Small intestine (tissue), 7 donors: ENCODE results near the gene ABCA10. TPM values are rescaled to one million over a fixed set of nuclear protein-coding genes. Genes with fewer than 3 reads are reported as not detected.
"Not testable (repeated sequence)": the region's sequence is repeated elsewhere in the genome, so short reads cannot be mapped to it uniquely, and the experiment has no call there.

Experiments used
- DNase-seq, 2 donors: peaks; one replicate each; pipeline versions ENCODE4 v3.0.0 to v3.0.0-alpha.2; 2013
- FAIRE-seq: peaks from 2 replicates; lab custom pipeline; 2012; peaks lifted over from hg19 to GRCh38; lab: Jason Lieb, UNC
- H3K27ac ChIP-seq, 3 donors: one replicate each; pipeline ENCODE4 v1.5.1; 2013; ENCODE audit warnings: low read length in 2 of 3, mild to moderate bottlenecking in 2 of 3, control low read depth in 1 of 3, inconsistent platforms in 1 of 3, low read depth in 1 of 3, moderate library complexity in 1 of 3
- H3K27me3 ChIP-seq, 3 donors: one replicate each; pipeline ENCODE4 v1.6.1; 2013; ENCODE audit warnings: low read length in 3 of 3, inconsistent platforms in 1 of 3; ENCODE audit not compliant: control insufficient read depth in 3 of 3, insufficient read depth in 3 of 3
- H3K36me3 ChIP-seq, 3 donors: one replicate each; pipeline ENCODE4 v1.6.1; 2013; ENCODE audit warnings: low read length in 3 of 3, inconsistent platforms in 1 of 3, low read depth in 1 of 3, mild to moderate bottlenecking in 1 of 3, moderate library complexity in 1 of 3; ENCODE audit not compliant: control insufficient read depth in 3 of 3, insufficient read depth in 2 of 3
- H3K4me1 ChIP-seq, 3 donors: one replicate each; pipeline ENCODE4 v1.6.1; 2013; ENCODE audit warnings: low read length in 2 of 3, inconsistent platforms in 1 of 3, low read depth in 1 of 3, mild to moderate bottlenecking in 1 of 3, moderate library complexity in 1 of 3; ENCODE audit not compliant: control insufficient read depth in 3 of 3, insufficient read depth in 2 of 3
- H3K4me3 ChIP-seq, 3 donors: one replicate each; pipeline ENCODE4 v1.5.1; 2013; ENCODE audit warnings: low read length in 3 of 3, control low read depth in 1 of 3, inconsistent platforms in 1 of 3, low read depth in 1 of 3, mild to moderate bottlenecking in 1 of 3, moderate library complexity in 1 of 3
- H3K9me3 ChIP-seq, 2 donors: one replicate each; pipeline ENCODE4 v1.6.1; 2013; ENCODE audit warnings: low read depth in 1 of 2, low read length in 1 of 2; ENCODE audit not compliant: control insufficient read depth in 2 of 2, insufficient read depth in 1 of 2
- WGBS, 3 donors: extraction: QIAGEN DNeasy Blood & Tissue Kit; methylation state at CpG; one replicate each; pipeline ENCODE4 v1.1.7; 2013; 5-methylcytosine and 5-hydroxymethylcytosine counted together
- polyA plus RNA-seq, 4 donors: library from polyadenylated mRNA; stranded (reverse) in 3 of 4; unstranded in 1 of 4; fragments of 200-250 nt in 3 of 4; fragments of 120-200 nt in 1 of 4; gene quantifications; one replicate each; pipeline versions ENCODE4 v1.2.1 to v1.2.3, GENCODE V29; 2013
- donor health status: healthy with polysubstance abuse.
- donor health status: control.
- donor health status: control.
- donor health status: Bipolar disorder and iron deficiency.
- donor health status: healthy.

The ABCA10 gene
- polyA plus RNA-seq, 4 donors: 2.4 to 21.0 (median 7.2) TPM

GRCh38 chr17:69170377-69170776, 58.2 kb downstream of the ABCA10 start:
- Histone ChIP-seq H3K4me1 (no peaks in the 10 kb centered on the region), H3K36me3 (no peaks in the 10 kb centered on the region), H3K9me3 (no peaks in the 10 kb centered on the region), H3K27me3 (no peaks in the 10 kb centered on the region), H3K4me3 (no peak overlapping the region), H3K27ac (no peak overlapping the region)
- no peak for DNase-seq
- no peak for FAIRE-seq

GRCh38 chr17:69168642-69169041, 60.0 kb downstream of the ABCA10 start:
- not testable (repeated sequence) for FAIRE-seq, H3K36me3 ChIP-seq, H3K27me3 ChIP-seq, H3K9me3 ChIP-seq, DNase-seq, H3K4me3 ChIP-seq, H3K4me1 ChIP-seq, H3K27ac ChIP-seq

- Histone ChIP-seq H3K9me3 (no peaks in the 10 kb centered on the region), H3K4me3 (no peak overlapping the region), H3K4me1 (no peaks in the 10 kb centered on the region), H3K27me3 (no peaks in the 10 kb centered on the region), H3K36me3 (no peaks in the 10 kb centered on the region), H3K27ac (no peak overlapping the region)
- WGBS, 3 donors: 93 to 98% (median 97%) methylated on average over 2 of the region's 2 CpGs
- no peak for FAIRE-seq
- DNase-seq: no peak
These were observed 61.7 kb downstream of the ABCA10 start for GRCh38 chr17:69166957-69167356.

DNA sequence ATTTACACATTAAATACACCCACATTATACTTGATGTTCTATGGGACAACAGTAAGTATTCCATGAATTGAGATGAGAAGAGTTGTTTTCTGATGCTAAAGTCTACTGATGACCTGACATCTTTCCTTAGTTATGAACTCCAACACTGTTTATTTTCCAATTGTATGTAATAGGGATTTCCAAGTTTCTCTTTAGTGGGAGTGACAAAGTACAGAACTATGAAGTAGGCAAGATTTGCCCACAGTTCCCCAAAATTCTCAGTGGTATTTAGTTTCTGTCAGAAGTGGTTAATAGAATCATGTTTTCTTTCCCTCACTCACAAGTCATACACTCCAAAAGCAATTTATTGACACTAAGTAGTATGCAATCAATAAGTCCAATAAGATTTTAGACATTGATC, 64.4 kb downstream of the ABCA10 start:
- no peaks in the 10 kb centered on the region for H3K27me3 ChIP-seq
- DNase-seq (no peak), FAIRE-seq (no peak)

GRCh38 chr17:69159418-69159817, 69.2 kb downstream of the ABCA10 start:
- H3K4me3 ChIP-seq: no peak overlapping the region
- no peaks in the 10 kb centered on the region for H3K36me3 ChIP-seq
- no peaks in the 10 kb centered on the region for H3K4me1 ChIP-seq
- no peak for FAIRE-seq
- H3K27me3 ChIP-seq: no peaks in the 10 kb centered on the region
- no peak overlapping the region for H3K27ac ChIP-seq
- no peaks in the 10 kb centered on the region for H3K9me3 ChIP-seq
- no peak for DNase-seq

More for the DNA sequence above, 64.4 kb downstream of the ABCA10 start:
- H3K4me1 ChIP-seq: no peaks in the 10 kb centered on the region
- H3K27ac ChIP-seq: no peak overlapping the region
- H3K9me3 ChIP-seq: no peaks in the 10 kb centered on the region
- H3K4me3 ChIP-seq: no peak overlapping the region
- H3K36me3 ChIP-seq: no peaks in the 10 kb centered on the region

GRCh38 chr17:69154267-69154666, 74.4 kb downstream of the ABCA10 start:
- DNase-seq (no peak), FAIRE-seq (no peak)
- Histone ChIP-seq H3K27me3 (no peaks in the 10 kb centered on the region), H3K4me1 (no peaks in the 10 kb centered on the region), H3K27ac (no peak overlapping the region), H3K4me3 (no peak overlapping the region), H3K9me3 (no peaks in the 10 kb centered on the region), H3K36me3 (peaks cover 0 to 5% (median 0%) of the 10 kb centered on the region in 3 donors)
- WGBS, 3 donors: 92 to 96% (median 95%) methylated on average over 2 of the region's 2 CpGs

- FAIRE-seq (no peak), DNase-seq (no peak)
- Histone ChIP-seq H3K9me3 (no peaks in the 10 kb centered on the region), H3K27me3 (no peaks in the 10 kb centered on the region), H3K27ac (no peak overlapping the region), H3K36me3 (peaks cover 0 to 5% (median 0%) of the 10 kb centered on the region in 3 donors), H3K4me1 (no peaks in the 10 kb centered on the region), H3K4me3 (no peak overlapping the region)
- WGBS, 3 donors: 54 to 74% (median 62%) methylated on average over 1 of the region's 1 CpG
These were observed 78.3 kb downstream of the ABCA10 start for GRCh38 chr17:69150333-69150732.

DNA sequence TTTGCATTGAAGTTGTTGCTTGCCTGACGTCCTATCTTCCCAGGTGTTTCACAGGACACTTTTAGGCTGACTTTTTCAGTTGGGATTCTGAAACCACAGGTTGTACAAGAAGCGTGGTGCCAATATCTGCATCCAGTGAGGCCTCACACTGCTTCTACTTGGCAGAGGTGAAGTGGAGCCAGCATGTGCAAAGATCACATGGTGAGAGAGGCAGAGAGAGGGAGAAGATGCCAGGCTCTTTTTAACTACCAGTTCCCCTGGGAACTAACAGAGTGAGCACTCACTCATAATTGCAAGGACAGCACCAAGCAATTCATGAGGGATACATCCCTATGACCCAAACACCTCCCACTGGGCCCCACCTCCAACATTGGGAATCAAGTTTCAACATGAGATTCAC, 81.2 kb downstream of the ABCA10 start:
- 84 to 90% (median 84%) methylated on average over 2 of the region's 2 CpGs for WGBS, 3 donors
- DNase-seq: no peak

DNA sequence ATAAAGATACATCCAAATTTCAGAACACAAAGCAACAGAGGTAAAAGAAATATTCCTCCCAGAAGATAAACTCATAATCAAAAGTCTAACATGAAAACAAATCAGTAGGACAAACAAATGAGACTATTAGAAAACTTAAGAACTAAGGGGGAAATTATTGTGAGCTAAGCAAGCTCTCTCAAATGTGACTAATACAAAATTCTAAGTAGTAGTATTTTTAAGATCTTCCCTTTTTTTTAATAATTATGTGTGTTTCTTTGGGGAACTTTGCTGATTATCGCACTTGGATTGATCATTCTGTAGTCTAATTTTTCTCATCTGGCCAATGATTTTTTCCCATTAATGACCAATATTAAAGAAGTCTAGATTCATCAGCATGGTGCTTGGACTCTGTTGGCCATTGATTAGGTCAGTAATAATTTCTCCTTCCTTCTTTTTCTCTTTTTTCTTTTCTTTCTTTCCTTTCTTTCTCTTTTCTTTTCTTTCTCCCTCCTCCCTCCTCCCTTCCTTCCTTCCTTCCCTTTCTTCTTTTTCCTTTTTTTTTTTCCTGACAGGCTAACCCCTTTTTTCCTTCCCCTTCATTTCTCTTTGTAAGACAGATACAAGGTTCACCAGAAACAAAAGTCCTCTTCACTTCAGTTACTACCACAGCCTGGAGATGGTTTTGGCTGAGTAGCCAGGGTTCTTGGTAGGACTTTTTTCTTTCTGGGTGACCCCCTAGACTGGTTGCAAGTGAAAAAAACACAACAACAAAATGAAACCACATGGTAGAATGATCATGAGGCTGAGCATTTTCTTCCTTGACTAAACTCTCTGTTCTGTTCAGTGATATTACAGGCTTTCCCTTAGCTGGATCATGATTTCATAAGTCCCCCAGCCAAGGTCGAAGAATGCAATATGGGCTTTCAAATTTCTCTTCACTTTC, 84.0 kb downstream of the ABCA10 start:
- H3K27me3 ChIP-seq: no peaks in the 10 kb centered on the region
- H3K4me1 ChIP-seq: no peaks in the 10 kb centered on the region
- WGBS, 3 donors: 92 to 96% (median 92%) methylated on average over 2 of the region's 2 CpGs
- FAIRE-seq (no peak), DNase-seq (no peak)
- H3K9me3 ChIP-seq: no peaks in the 10 kb centered on the region
- H3K27ac ChIP-seq: no peak overlapping the region
- H3K4me3 ChIP-seq: no peak overlapping the region
- H3K36me3 ChIP-seq: no peaks in the 10 kb centered on the region

More for the DNA sequence above, 81.2 kb downstream of the ABCA10 start:
- no peak for FAIRE-seq
- Histone ChIP-seq H3K4me3 (no peak overlapping the region), H3K9me3 (no peaks in the 10 kb centered on the region), H3K4me1 (no peaks in the 10 kb centered on the region), H3K36me3 (peaks cover 0 to under 1% (median 0%) of the 10 kb centered on the region in 3 donors), H3K27ac (no peak overlapping the region), H3K27me3 (no peaks in the 10 kb centered on the region)
